Stimulated activated CD4-positive, alpha-beta T cell treated with anti-CD3 and anti-CD28 coated beads, Interleukin-2, amount 100 ng/mL, for 48 hours (primary cell): ENCODE data around the gene MSH6.

ENCODE experiments used
- DNase-seq, 2 donors: peaks; one replicate each; pipeline ENCODE4 v3.0.0-alpha.2; 2020

MSH6 gene

GRCh38 chr2:47784352-47784851 is 1.5 kb downstream of the MSH6 start:
- DNase-seq = no peak

GRCh38 chr2:47785986-47786385 is 3.0 kb downstream of the MSH6 start:
- no peak for DNase-seq

- no peak for DNase-seq
Measured at GRCh38 chr2:47796090-47796697, 13.2 kb downstream of the MSH6 start.

- DNase-seq = no peak
Measured at GRCh38 chr2:47798631-47799030, 15.7 kb downstream of the MSH6 start.

- DNase-seq = no peak
Measured at GRCh38 chr2:47799031-47799609, 16.2 kb downstream of the MSH6 start.

GRCh38 chr2:47801118-47801517 is 18.2 kb downstream of the MSH6 start:
- no peak for DNase-seq

- no peak for DNase-seq
Measured at GRCh38 chr2:47803363-47803762, 20.4 kb downstream of the MSH6 start.

- DNase-seq = no peak
Measured at GRCh38 chr2:47803770-47804169, 20.8 kb downstream of the MSH6 start.

GRCh38 chr2:47805850-47806249 is 22.9 kb downstream of the MSH6 start:
- no peak for DNase-seq

GRCh38 chr2:47808614-47809013 is 25.7 kb downstream of the MSH6 start:
- DNase-seq = no peak

- no peak for DNase-seq
Measured at GRCh38 chr2:47809903-47810302, 27.0 kb downstream of the MSH6 start.

- no peak for DNase-seq
Measured at GRCh38 chr2:47810850-47811249, 27.9 kb downstream of the MSH6 start.

- DNase-seq = no peak
Measured at GRCh38 chr2:47811668-47812067, 28.7 kb downstream of the MSH6 start.

GRCh38 chr2:47815764-47816163 is 32.8 kb downstream of the MSH6 start:
- DNase-seq = no peak

- no peak for DNase-seq
Measured at GRCh38 chr2:47818777-47819176, 35.8 kb downstream of the MSH6 start.

- no peak for DNase-seq
Measured at GRCh38 chr2:47819834-47820233, 36.9 kb downstream of the MSH6 start.

- no peak for DNase-seq
Measured at GRCh38 chr2:47822518-47822917, 39.6 kb downstream of the MSH6 start.

GRCh38 chr2:47833516-47833968 is 50.6 kb downstream of the MSH6 start:
- no peak for DNase-seq

GRCh38 chr2:47838249-47838648 is 55.3 kb downstream of the MSH6 start:
- DNase-seq = no peak

GRCh38 chr2:47838686-47839085 is 55.7 kb downstream of the MSH6 start:
- no peak for DNase-seq

- DNase-seq = no peak
Measured at GRCh38 chr2:47842846-47843245, 59.9 kb downstream of the MSH6 start.

GRCh38 chr2:47843407-47843806 is 60.5 kb downstream of the MSH6 start:
- DNase-seq = no peak

GRCh38 chr2:47844162-47844561 is 61.2 kb downstream of the MSH6 start:
- DNase-seq = no peak

GRCh38 chr2:47849368-47849767 is 66.4 kb downstream of the MSH6 start:
- no peak for DNase-seq

- no peak for DNase-seq
Measured at GRCh38 chr2:47850198-47850597, 67.3 kb downstream of the MSH6 start.
